GM21423 (cell line): Measurements from ENCODE around the gene CATSPERB.
A peak's percentile ranks its signal among the peaks of the same experiment; 100 is the strongest.
"Not testable (repeated sequence)": the region's sequence is repeated elsewhere in the genome, so short reads cannot be mapped to it uniquely, and the experiment has no call there.

Experiments used
- ATAC-seq: cut with Tn5 transposase; IDR thresholded peaks from one replicate; pipeline ENCODE4 v1.9.1; 2021; ENCODE audit warnings: mild to moderate bottlenecking, moderate library complexity; ENCODE audit not compliant: unreplicated experiment

Gene CATSPERB, protein sequence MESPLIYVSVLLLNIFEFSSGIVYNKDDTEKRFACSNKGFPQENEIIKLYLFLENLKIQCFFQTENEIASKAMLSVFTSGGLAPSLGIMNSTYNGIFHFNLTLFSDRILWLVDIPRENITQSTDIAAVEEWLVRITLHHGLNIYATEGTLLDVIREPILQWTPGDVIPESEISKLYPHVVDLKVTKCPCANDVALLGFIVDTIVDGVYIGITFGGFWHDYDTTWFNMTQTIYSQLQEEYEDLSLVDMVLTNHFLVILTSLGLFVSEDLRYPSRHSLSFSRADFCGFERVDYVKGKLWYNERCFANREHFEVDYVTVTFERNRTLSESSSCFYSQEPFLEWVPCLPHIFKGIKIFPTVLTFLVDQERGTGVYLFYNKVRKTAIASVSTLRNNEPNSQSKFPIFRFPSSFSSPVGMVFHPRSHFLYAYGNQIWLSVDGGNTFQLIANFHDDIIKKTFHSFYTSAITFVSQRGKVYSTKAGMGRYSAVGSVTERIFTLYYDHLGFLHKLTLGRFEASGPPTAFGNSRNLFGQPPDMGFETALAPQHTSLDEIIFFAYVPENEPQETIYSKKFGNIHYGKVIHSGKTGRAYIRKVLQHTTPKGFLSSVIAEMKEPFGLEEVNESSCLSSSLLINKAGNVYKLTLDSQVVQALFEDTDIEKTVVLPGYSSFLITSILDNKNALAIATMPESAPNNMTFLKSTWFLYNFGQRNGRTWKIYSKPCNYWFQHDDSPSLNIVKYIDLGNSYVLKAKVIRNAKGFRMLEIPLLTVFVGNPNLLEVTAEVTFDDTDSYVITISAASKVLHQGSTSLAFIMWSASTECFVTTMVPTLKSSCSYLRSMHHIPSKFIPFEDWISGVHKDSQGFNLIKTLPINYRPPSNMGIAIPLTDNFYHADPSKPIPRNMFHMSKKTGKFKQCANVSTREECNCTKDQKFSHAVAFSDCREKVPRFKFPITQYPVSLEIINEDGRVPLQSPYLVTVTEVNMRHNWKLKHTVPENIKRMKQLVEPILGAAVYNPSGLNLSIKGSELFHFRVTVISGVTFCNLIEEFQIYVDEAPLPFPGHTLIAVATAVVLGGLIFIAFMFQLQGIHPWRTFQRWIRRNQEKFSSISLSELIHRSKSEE

DNA sequence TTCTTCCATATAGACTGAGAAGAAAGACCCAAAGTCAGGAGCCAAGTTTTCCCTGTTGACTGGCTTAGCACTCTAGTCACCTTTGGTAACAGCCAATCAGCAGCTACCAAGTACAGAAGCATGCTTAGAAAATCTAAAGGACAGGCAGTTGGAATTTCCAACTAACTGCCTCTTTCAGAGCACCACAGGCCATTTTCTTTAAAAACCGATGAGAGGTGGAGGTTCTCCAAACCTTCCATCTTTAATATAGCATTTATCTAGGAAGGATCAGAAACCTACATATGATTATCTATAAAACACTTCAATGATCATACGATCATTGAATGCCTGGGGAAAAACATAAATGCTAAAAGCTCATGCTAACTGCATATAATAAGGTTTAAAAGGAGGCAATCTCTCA, at the start of gene CATSPERB:
CATSPERB (minus strand) TSS at position 101 of the 400 bp plus-strand sequence. CDS start 2,607 bp downstream, outside the sequence.
- ATAC-seq = no peak

DNA sequence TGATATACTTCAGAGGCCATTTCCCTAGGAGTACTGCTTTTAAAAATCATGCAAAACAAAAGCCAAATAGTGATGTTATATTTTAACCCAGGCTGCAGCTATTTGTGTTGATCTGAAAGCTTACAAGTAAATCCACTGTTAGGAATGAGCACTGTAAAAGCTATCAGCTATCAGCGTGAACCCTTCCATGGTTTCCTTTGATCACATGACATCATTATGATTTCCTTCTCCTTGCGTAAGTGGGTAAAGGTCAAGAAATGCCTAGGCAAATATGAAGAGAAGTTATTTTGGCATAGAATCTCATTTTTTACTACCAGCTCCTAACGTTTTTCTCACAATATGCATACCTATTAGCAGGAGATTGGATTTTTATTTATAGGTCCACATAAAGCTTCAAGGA, 48.6 kb upstream of the CATSPERB start:
- no peak for ATAC-seq

DNA sequence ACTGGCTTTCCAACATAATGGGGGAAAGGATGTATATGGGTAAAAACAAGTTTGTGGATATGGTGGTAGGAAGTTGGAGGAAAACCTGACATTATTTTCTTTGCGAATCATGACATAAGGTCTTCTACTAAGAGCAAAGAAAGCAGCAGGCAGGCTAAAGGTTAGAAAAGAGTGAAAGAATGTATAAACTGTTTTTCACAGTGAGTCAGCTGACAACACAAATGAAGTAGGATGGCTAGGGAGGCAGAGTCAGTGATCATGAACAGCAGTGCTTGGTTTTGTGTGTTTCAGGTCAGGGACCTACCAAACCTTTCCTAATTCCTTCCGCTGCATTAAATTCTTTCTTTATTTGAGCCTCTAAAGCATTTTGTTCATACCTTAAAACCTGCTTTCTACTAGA, 46.3 kb upstream of the CATSPERB start:
- ATAC-seq = no peak

DNA sequence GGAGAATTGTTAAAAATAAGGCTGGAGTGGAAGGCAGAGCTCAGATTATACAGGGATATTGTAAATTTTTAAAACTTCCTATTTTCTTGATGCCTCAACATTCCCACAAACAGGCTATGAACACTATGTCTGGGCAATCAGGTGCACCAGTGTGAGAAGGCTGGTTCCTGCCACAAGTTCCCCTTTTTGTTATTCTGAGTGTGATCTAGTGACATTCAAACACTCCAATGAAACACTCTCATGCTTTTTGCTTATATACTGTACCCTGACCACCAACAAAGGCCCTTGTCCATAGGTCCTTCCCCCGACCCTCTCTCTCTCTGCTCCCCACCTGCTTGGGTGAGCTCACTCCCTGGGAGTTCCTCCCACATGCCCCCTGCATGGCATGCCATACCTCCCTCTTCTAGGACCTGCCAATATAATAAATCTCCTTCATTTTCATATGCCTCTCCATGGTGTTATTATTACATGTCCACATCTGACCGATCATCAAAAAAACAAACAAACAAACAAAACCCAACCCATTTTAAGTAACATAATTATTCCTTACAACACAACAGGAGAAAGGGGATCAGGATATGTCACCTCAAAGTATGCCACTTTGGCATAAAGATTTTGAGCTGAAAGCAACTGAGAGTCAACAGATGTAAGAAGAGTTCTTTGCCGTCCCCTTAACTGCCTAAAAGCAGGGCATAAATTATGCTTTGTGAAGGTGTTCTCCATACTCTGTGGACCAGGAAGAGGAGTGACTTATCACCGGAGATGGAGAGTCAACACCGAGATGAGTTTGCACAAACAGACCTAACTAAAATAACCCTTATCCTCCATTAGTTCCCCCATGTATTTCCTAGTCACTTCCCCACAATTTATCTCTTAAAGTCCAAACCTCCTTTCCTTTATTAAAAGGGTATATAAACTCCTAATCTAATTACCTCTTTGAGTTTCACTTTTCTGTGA, 42.5 kb upstream of the CATSPERB start:
- ATAC-seq = peak; percentile 70

DNA sequence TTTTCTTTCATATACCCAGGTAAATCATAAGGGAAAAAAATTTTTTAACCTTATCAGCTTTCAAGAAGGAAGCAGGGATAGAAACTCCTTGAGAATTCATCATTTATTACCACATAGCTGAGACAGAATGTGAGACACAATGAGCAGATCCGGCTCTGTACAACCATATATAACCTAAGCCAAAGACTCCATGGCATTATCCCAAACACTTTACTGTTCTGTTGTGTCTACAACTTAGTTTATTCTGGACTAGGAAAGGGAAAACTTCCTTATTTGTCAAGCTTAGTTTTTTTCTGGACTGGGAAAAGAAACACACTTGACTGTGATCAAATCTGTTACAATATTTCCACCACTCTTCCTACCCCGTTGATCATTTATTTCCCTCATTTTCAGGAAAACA, 38.3 kb upstream of the CATSPERB start:
- no peak for ATAC-seq

DNA sequence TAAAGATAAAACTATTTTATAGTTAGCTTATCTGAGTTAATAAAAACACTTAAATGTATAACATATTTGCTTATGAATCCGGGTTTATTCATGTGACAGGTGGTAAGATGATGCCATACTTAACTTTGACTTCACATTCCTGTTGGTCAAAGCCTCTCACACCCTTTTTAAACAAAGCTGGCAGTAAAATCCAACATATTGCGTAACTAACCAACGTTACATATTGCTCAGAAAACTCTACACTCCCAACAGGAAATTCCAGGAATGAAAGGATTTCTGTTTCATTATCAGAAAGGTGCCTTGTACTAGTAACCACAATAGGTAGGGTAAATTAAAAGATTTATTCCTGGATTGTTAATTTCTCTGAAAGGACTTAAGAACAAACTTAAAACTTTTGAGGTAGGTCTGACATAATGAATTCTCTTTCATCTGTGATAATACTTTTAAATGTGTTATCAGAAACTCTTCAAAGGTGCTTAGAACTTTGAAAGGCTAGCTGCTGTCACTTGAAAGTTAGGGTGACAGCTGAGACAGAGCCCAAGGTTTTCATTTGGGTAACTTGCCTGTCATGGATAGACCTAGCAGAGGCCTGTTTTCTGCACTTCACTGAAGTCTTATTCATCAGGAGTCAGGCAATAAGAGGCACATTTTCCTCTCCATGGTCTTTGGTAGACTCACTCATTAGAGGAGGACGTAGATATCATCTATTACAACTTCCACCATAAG, 23.8 kb upstream of the CATSPERB start:
- ATAC-seq = no peak

DNA sequence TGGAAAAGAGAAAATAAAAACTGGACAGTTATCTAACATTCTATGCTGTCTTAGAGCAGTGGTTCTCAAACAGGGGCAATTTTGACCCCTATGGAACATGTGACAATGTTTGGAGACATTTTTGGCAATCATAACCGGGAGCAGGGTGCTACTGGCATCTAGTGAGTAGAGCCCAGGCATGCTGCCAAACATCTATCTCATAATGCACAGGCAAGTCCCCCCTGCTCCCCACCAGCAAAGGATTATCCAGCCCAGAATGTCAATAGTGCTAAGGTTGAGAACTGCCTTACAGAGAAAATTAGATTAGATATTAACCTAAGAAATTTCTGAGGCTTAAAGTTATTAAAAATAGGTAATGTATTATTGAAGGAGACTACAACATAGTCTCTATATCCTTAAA, 22.9 kb upstream of the CATSPERB start:
- ATAC-seq = no peak

DNA sequence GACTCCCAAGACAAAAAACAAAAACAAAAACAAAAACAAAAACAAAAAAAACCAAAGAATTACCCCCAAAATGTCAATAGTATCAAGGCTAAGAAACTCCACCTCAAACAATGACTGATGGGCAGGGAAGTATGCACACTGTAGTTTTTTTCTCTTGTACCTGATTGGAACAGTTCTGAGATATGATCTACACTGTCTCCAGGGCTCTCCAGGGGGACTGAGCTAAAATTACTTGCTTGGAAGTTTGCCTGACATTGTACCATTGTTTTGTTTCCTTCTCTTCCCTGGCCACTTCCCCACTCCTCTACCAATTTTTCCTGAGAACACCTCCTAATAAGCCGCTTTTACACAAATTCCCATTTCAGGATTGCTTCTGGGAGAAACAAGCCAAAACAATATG, 22.3 kb upstream of the CATSPERB start:
- no peak for ATAC-seq

DNA sequence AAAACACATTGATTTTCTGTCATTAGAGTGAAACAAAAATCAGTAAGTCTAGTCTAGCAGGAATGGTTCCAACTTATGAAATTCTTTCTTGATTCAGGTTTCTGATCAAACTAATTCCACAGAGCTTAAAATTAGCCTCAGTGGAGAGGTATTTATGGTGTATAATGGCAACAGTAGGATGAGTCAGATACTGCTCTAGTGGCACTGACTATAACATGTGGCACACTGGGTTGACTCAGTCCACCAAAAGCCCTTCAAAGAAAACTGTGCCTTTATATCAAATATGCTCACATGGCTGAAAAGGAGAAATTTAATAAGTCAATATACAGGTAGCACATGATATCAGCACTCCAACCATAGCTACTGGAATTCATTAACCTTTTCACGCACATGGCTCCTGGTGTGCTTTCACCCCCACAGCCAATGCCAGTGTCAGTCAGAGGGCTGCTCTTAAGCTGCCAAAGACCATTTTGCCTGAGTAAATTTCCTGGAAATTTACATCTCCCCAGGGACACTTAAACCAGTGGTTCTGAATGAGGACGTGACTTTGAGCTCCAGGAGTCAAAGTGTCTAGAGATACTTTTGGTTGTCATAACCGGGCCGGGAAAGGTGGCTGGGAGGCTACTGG, 21.7 kb upstream of the CATSPERB start:
- no peak for ATAC-seq

DNA sequence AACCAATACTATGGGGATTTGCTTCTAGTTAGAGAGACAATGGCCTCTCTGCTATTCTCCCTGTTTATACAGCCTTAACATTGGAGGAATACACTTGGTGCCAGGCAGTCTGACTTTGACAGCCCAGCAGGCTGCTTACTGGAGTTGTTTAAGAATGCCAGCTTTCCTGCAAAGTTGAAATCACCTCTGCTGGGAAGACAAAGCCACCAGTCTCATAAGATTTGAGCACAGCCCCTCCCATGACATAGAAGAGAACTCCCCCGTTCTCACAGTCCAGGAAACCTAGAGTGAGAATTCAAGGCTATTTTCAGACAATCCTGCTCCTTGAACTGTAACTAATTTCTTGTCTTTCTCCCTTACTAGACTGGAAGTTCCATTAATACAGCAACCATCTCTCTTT, 21.1 kb upstream of the CATSPERB start:
- no peak for ATAC-seq

DNA sequence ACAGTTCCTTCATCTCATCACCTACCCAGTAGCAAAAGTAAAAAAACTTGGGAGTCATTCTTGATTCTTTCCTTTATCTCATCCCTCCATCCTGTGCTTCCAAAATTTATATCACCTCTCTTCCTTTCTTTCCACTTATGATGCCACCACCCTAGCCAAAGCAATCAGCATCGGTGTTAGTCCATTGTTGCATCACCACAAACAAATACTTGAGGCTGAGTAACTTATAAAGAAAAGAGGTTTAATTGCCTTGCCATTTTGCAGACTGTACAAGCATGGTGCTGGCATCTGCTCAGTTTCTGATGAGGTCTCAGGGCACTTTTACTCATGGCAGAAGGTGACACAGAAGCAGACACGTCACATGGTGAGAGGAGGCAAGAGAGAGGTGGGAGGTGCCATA, 19.8 kb upstream of the CATSPERB start:
- no peak for ATAC-seq

DNA sequence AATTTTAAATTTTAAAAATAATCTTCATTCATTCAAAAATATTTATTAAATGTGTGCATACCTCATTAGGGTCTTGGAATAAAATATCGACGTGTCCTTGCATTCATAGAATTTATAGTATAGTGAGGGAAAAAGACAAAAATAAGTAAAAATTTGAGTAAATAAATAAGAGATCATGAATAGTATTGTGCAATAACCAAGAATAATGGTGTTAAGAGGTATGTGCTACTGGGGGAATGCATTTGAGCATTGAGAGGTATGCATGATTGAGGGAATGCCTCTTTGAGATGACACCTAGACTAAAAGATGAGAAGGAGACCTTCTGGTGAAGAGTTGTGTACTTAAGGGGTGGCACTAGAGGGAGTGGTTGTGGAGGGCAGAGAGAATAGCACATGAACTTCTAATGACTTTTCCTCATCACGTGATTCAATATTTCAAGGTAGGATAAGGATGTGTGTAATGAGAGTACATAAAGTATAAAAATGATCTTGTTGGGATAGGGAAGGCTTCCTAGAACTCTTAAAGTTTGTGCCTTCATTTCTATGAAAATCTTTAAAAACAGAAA, 18.8 kb upstream of the CATSPERB start:
- ATAC-seq = no peak

DNA sequence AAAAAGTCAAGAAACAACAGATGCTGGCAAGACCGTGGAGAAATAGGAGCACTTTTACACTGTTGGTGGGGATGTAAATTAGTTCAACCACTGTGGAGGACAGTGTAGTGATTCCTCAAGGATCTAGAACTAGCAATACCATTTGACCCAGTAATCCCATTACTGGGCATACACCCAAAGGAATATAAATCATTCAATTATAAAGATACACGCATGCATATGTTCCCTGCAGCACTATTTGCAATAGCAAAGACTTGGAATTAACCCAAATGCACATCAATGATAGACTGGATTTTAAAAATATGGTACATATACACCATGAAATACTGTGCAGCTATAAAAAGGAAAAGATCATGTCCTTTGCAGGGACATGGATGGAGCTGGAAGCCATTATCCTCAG, 18.0 kb upstream of the CATSPERB start:
- no peak for ATAC-seq

DNA sequence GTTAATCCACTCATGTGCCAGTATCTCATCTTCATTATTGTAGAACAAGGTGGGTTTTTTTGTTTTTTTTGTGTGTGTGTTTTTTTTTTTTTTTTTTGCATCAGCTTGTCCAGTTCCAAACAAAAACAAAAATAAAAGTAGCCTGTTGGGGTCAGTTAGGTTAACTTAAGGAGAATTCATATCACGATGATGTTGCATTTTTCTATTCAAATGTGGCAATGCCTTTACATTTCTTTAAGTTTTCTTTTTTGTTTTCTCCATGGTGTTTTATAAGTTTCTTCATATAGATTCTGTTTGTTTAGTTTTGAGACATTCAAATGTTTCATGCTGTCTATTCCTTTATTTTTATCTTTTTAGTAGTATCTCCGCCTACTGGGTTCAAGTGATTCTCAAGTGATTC, 16.2 kb upstream of the CATSPERB start:
- no peak for ATAC-seq

DNA sequence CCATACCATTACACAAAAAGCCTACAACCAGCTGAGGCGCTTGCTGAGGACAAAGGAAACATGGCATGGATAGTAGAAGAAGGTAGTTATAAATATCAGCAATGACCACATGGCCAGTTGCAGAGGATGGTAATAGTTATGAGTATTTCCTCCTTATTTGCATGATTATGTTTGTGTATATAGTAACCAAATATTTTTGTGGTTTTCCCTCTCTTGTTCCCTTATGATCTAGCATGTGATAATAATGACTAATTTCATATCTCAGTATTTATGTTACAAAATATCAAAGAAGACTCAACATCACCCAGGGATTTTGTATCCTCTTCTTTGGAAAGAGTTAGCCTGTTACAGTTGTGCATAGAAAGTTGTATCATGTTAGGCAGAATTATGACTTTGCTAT, 13.5 kb upstream of the CATSPERB start:
- ATAC-seq = no peak

DNA sequence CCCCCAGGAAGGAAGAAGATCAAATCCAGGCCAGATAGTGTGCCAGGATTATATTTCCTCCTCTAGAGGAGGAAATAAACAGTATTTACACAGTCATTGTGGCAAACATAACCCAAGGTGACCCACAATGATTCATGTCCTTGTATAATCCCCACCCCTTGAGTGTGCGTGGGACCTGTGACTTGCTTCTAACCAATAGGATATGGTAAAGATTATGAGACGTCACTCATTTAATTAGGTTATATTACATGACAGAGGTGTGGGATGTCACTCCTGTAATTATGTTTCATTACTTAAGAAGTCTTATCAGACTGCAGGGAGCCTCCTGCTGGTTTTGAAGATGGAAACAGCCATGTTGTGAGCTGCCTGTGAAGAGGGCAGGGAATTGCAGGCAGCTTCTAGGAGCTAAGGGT, 12.2 kb upstream of the CATSPERB start:
- ATAC-seq = no peak

DNA sequence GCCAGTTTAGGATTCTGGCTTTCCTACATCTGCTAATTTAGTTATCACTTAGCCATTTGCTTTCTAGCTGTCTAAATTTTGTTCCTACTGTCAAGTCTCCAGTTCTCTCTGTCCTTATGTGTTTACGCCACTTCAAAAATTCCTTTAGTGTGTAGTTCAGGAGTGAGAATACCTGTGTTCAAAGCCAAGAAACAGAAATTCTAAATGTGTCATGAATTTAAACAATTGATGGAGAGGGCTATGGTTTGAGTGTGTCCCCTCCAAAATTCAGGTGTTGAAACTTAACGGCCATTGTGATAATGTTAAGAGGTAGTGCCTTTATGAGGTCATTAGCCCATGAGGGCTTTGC, 11.4 kb upstream of the CATSPERB start:
- no peak for ATAC-seq

DNA sequence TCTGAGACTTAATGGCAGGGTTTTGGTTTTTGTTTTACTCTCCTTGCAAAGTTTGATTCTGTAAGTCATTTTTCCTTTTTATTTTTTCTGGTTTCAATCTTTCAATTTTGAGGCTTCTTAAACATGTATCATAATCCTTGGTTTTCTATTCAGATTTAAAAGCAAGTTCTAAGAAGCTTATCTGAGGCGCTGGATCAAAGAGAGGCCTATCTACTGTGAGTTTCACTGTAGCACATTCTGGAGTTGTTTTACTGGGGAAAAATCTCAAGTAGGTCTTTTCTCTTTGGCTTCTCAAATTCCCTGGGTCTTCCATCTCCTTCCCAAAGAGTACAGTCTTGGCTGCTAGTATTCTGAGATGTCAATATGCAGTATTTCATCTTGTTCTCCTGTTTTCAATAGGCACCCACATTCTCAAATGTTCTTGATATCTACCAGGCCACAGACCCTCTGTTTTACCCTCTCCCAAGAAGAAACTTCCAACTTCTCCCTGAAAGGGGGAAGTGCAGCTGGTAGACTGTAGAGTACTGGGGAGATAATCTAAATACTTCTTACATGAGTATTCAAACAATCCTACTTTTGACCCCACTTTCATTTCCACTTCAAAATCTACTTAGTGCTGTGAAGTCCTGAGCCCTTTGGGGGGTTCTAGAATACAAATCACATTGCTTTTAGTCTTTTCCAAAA, 10.9 kb upstream of the CATSPERB start:
- no peak for ATAC-seq

DNA sequence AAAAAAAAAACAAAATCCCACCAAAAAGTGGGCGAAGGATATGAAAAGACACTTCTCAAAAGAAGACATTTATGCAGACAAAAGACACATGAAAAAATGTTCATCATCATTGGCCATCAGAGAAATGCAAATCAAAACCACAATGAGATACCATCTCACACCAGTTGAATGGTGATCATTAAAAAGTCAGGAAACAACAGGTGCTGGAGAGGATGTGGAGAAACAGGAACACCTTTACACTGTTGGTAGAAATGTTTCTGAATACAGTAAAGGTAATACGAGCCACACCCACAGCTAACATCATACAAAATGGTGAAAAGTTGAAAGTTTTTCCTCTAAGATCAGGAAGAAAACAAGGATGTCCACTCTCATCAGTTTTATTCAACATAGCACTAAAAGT, 8.0 kb upstream of the CATSPERB start:
- not testable (repeated sequence) for ATAC-seq
